HG02870 (cell line): Measurements from ENCODE around the gene HSPB9.

Source experiments
- ATAC-seq: cut with Tn5 transposase; IDR thresholded peaks from one replicate; pipeline ENCODE4 v1.9.1; 2021; ENCODE audit warnings: mild to moderate bottlenecking, moderate library complexity; ENCODE audit not compliant: unreplicated experiment

HSPB9 gene

DNA sequence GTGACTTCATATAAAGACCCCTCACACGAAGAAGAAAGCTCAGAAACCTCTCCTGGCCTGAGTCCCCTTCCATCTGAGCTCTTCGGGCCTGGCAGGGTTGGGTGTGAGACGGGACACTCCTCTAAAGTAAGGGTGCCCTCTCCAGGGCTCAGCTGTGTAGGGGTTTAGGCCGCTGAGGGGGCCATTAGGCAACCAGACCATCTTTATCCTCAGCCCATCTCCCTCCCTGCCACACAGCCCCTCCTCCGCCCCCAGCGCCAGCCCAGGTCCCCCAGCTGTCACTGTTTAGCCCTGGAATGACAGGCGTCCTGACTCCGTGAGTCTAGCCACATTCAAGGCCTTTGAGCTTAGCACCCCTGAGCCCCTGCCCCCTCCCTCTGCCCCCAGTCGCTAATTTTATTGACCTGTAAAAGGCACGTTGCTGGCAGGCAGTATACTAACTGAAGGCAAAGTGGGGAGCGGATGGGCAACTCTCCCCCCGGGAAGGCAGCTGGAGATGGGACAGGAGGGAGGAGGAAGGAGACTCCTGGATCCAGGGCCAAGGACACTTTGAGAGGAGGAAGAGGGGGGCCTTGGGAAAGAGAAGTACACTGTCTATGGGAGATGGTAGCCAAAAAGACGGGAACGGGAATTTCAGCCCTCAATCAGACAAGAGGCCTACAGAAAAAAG lies 23.7 kb upstream of the HSPB9 start:
- no peak for ATAC-seq

DNA sequence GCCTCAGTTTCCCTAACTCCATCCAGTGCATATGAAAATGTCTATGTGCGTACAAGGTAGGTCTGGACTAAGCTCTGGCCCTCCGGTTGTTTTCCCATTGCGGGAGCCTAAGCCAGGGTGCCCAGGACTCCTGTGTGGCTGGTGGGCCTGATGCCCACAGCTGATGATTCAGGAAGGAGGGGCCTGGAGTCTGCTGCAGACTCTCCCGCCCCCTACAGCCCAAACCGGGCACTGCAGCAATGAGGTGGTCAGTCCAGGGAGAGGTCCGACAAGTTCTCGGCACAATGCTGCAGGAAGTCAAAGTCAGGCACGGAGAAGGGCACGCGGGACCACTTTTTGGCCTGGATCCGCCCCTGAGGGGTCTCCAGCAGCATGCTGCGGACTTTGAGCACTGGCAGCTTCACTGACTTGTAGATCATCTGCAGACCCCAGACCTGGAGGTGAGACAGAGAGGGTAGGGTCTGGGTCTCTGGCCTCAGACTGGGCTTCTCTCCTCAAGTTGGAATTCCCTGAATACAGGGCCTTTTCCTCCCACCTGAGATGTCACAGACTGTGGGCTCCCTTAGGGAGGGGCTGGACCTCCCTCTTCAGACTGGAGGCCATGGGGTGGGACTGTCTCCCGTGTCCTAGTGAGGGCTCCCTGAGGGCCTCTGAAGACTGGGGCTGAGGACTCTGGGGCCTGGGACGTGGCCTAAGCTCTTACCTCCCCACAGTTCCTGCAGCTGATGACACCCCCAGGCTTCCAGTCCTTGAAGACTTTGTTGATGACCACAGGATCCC lies 20.9 kb upstream of the HSPB9 start:
- no peak for ATAC-seq

DNA sequence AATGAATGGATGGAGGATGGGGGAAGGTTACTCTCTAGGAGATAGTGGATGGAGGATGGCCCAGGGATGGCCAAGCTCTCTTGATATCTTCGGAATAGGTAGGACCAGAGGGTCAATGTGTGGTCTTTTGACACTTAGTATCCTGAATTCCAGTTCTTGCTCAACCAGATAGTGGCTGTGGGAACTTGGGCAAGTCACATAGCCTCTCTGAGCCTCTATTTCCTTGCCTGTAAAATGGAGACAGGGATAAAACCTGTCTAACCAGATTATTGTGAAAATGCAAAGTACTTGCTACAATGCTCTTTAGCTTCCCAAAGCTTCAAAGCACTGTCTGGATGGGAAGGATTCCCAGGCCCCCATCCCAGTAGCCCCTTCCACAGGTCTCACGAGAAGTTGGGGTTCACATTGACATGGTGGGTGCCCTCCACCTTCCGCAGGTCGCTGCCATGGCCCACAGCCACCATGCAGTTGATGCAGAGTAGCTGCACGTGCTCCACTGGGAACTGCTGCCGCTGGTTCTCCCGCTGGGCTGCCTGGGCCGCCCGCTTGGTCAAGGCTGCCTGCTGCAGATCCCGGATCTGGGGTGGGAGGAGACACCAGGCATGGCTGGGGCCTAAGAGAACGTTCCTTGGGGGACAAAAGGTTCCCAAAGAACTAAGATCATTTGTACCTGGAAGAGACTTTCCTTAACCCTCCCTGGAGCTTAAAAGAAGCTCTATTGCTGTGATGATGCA lies 19.2 kb upstream of the HSPB9 start:
- ATAC-seq: no peak

DNA sequence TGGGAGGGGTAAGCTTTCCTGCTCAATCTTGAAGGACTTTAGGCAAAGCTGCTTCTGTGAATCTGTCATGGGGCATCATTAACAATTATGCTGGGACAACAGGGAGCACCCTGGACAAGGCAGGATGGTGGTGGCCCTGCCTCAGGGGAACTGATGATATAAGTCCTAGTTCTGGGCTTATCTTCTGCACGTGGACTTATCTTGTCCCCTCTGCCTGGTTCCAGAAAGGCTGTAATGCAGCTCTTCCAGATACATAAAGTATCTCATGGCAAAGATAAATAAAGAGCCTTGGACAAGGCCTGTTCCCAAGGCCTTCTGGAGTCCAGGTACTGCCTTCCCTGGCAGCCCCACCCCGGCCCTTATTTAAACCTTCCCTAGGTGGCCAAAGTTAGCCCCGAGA lies 18.3 kb upstream of the HSPB9 start:
- ATAC-seq: no peak

DNA sequence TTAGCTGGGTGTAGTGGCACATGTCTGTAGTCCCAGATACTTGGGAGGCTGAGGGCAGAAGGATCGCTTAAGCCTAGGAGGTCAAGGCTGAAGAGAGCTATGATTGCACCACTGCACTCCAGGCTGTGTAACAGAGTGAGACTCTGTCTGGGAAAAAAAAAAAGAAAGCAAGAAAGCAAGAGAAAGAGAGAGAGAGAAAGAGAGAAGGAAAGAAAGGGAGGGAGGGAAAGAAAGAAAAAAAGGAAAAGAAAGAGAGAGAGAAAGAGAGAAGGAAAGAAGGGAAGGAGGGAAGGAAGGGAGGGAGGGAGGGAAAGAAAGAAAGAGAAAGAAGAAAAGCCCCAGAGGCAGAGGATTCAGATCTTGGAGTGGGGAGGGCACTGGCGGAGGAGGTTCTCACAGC lies 16.6 kb upstream of the HSPB9 start:
- no peak for ATAC-seq

DNA sequence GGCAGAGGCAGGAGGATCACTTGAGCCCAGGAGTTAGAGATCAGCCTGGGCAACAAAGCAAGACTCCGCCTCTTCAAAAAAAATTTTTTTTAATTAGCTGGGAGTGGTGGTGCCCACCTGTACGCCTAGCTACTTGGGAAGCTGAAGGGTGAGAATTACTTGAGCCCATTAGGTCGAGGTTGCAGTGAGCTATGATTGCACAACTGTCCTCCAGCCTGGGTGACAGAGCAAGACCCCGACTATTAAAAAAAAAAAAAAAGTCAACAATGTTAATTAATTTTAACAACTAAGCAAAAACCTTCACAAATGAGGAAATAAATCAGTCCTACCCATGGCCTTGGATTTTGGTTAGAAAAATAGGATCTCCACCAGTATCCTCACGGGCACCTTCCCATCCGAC lies 15.5 kb upstream of the HSPB9 start:
- ATAC-seq: no peak

DNA sequence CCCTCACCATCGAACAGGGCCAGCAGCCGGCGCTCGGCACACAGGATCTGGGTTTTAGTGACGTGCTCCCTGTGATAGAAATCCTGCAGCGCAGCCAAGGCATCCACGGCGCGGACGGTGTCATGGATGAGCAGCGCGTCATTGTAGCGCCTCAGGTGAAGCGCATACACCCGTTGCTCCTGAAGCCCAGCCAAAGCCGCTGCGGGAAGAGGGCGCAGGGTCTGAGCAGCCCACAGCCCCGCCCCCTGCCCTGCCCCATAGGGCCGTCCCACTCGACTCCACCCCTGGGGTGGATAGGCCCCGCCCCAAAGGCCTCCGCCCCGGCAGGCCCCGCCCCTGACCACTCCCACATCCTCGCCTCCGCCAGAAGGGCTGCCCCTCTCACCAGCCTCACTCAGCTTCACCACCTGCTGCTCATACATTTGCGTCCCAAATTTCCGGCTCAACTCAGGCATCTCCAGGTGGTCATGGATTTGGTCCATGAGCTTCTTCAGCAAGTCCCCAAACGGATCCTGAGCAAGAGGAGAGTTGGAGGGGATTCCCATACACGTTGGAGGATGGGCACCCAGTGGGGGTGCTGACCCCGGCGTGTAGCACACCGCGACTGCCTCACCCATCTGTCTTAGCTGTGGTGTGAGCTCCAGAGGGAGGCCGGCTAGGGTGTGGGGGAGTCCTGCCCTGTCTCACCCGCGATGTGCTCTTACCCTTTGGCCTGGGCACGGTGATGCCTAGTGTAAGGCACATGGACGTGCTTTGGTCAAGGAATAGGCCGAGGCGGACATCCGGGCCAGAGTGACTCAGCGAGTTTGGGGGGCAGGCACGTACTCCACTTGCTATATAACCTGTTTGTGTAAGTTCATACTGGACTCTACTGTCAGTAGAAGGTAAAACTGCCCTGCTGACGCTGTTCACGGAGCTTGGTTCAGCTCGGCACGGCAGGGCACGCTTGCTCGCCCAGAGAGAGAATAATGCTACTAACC lies 14.7 kb upstream of the HSPB9 start:
- peak; percentile 64 for ATAC-seq

DNA sequence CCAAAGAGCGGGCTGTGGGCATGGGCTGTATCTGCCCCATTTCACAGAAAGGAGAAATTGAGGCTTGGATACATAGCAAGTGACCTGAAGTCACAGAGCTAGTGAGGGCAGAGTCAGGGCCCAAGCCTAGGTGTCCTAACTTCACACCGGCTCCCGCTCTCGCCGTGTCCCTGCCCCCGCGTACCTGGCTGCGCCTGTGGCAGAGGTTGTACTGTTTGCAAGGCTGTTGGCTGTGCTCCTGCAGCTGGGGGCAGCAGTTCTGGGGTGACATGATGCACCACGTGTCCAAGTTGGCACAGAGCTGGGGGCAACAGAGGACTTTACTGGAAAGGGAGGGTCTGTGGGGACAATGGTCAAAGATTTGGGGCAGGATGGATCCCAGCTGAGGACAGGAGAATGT lies 13.5 kb upstream of the HSPB9 start:
- no peak for ATAC-seq

DNA sequence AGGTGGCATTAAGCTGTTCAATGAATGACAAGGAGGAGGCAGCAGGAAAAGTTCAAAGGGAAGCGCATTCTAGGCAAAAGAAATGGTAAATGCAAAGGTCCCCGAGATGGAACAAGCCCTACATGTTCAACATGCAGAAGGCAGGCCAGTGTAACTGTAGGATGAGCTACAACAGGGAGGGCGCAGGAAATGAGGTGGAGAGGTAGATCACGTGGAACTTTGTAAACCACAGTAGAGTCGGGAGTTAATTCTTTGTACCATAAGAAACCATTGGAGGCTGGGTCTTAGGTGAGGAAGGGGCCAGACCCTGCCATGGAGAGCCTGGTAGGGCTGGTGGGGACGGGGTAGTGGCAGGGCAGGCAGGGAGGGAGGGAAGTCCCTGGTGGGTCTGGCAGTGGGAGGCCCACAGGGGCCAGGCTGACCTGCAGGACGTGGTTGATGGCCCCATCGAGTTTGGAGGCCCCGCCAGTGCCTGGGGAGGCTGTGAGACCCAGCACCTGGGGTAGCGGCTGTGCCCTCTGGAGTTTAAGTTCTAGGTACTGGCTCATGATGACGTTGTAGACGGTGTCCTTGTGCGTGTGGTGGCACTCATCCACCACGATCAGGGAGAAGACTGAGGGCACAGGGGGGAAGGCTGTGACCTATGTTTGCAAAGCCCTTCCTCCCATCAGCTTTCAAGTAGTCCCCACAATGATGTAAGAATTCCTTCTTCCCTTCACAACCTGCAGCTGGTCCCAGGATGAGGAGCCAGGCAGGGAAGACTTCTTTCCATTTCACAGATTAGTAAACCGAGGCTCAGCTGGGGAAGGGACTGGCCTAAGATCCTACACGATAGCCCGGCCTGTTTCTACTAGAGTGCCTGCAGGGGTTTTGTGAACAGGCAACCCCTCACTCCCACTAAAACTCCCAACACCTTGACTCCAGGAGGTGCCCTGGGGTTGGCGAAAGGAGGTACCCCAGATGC lies 12.0 kb upstream of the HSPB9 start:
- ATAC-seq: no peak

DNA sequence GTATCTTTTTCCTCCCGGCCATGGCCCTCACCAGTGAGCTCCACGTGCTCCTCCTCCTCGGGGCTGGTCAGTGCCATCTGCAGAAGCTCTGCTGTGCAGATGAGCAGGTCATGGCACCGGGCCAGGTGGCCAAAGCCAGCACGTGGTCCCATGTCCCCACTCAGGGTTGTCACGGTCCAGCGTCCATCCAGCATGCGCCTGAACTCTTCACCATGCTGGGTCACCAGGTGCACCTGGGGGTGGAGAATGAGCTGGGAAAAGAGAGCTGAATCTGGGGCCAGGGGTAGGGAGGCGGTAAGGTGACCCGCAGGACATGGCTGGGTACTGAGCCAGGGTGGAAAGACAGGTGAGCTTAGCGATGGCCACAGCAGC lies 11.4 kb upstream of the HSPB9 start:
- ATAC-seq: no peak

DNA sequence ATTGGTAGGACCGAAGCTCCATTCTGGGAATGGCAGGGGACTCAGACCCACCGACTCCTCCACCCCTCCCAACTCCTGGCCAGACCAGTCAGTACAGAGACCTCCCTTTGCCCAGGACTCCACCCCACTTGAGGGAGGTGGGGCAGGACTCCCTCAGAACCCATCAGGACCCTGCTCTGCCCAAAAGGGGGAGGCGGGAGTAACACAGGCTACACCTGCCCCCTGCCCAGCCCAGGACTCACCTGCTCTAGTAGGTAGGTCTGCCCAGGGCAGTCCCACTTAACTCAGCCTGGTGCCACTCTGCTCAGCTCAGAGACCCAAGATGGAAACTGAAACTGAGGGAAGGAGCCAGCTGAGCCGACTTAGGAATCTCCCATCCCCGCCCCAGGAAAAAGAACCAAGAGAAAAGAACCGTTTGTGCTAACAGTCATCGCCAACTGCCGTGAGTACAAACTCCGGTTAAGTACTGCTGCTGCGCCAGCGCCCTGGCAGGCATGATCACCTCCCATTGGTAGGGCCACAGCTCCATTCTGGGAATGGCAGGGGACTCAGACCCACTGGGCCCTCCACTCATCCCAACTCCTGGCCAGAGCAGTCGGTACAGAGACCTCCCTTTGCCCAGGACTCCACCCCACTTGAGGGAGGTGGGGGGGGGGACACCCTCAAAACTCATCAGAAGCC lies 10.6 kb upstream of the HSPB9 start:
- no peak for ATAC-seq

DNA sequence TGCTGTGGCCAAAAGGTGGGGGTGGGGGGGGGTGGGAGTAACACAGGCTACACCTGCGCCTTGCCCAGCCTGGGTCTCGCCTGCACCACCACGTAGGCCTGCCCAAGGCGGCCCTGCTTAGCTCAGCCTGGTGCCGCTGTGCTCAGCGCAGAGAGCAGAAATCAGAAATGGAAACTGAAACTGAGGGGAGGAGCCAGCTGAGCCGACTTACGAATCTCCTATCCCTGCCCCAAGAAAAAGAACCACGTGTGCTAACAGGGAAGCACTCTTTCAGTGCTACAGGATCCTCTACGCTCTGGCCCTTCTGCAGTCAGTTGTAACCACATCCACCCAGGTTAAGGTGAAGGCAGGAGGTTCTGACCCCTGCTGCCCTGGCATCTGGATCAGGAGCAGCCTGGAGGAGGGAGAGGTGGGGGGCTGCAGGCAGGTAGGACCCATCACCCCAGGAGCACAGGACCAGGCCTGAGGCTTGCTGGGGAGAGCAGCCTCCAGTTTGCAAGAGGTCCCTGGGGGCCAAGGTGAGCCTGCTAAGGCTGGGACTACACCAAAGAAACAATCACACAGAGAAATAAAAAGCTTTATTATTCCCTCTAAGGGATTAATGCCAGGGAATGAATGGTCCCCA lies 9.9 kb upstream of the HSPB9 start, which contains the start of gene DHX58:
TSS of gene DHX58 (minus strand) at position 163 of the 625 bp plus-strand sequence. CDS start 822 bp downstream, outside the sequence.
- ATAC-seq: peak; percentile 57

DNA sequence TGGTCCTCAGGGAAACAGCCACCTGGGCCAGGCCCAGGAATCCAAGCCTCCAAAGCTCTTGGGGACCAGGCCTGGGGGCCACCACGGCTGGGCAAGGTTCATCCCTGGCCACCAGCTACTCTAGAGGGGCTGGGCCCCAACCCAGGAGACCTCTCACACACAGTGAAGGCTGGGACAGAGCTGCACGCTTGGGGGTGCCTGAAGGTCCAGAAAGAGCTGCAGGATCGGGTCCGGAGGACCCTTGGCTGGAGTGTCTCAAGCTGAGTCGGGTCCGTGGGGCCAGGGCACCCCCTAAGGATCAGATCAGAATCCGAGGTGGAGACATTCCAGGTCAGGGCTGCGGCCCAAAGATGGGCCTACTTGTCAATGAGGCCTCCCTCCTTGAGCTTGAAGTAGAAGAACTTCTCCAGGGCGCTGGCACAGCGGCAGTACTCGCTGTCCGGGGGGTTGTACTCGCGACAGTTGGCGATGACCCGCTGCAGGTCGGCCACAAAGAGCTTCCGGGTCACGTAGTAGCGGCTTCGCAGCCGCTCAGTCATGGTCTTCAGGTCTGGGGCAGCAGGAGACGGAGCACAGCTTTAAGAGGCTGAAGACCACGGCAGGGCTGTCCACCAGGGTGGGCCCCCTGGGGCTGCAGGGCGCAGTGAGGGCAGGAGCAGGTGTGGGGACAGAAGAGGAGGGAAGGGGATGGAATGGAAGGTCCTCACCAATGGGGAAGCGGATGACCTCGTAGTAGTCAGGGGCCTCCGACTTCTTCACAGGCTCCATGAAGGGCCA lies 9.1 kb upstream of the HSPB9 start:
- ATAC-seq: no peak

DNA sequence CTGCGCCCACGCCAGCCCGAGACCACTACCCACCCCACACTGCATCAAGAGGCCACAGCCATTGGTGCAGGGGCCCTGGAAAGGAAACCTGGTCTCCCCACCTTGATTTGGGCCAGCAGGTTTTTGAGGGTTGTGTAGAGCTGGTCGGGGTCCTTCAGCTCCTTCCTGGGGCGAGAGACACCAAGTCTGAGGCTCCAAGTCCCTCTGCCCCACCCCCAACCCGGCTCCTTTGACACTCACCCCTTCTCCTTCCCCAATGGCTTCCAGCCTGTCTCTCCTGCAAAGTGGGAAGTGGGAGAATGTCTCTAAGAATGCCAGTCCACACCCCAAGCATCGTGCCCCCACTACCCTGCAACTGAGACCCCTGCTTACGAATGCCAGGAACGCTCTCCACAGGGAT lies 8.5 kb upstream of the HSPB9 start:
- no peak for ATAC-seq

DNA sequence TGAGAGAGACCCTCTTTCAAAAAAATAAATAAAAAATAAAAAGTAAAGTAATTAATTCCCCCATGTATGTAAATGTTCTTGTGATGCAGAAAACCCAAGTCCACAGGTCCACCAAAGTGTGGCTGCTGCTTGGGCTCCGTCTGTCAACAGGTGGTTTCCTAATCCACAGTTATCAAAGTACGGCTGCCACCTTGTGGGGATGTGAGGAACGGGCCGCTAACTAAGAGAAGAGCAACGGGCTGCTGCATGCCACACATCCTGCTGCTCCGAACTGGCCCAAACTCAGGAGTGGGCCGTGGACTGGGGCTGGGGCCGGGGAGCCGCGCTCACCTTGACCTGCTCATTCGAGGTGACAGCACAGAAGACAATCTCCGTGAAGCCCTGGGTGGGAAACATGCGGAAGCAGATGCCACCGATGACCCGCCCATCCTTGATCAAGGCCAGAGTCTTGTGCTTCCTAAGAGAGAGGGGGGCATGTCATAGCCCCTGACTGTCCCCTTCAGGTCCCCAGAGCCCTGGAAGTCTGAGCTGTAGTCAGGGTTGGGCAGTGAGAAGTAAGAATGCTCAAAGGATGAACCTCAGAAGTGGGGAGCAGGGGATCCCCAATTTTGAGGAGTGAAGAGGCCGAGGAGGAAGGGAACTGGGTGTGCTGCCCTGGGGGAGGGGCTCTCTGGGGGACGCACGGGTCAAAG lies 5.8 kb upstream of the HSPB9 start:
- ATAC-seq: no peak

DNA sequence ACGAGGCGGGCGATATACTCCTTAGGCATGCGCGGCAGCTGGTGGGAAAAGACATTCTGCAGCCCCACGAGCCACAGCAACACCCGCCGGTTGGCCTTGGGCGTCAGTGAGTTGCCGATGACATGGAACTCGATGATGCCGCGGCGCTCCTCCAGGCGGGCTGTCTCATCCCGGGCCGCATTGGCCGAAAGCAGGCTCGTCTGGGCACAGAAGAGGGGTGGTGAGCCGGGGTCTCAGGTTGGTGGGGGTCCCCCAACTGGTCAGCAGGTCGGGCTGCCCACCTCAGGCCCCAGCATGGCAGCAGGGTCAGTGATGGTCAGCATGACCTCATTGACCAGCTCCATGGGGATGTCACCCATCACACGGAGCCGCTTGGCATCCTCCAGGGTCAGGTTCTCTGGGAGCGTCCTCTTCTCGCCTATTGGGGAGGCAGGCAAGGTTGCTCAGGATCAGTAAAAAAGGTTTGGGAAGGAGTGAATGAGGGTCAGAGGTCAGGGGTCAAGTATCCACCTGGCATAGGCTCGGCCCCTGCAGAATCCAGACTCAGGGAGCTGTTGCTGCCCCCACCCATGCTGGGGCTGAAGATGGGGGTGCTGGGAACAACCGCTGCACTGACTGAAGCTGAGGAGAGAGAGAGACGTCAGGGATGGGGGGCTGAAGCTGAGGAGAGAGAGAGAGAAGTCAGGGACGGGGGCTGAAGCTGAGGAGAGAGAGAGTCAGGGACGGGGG lies 5.0 kb upstream of the HSPB9 start:
- no peak for ATAC-seq

DNA sequence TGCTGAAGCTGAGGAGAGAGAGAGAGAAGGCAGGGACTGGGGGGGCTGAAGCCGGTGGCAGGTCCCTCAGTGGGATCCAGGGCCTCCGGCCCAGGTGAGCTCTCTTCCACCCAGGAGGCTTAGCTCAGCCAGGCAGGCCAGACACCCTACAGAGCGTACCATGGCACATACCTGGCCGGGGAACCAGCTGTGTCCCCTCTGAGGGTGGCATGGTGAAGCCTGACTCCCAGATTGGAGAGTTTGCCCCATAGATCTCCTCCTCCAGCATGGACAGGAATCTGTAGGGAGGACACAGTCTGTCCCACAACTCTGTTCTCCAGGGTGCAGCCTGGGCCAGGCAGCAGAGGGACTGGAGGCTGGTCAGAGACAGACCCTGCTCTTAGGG lies 4.5 kb upstream of the HSPB9 start:
- ATAC-seq: no peak
